ENCODE results near the gene DOCK9. TPM values are rescaled to one million over a fixed set of nuclear protein-coding genes. Genes with fewer than 3 reads are reported as not detected.

Gene DOCK9
- total and polyA plus RNA-seq, 2 experiments from 2014 or later = 32.8 to 39.1 TPM

DNA sequence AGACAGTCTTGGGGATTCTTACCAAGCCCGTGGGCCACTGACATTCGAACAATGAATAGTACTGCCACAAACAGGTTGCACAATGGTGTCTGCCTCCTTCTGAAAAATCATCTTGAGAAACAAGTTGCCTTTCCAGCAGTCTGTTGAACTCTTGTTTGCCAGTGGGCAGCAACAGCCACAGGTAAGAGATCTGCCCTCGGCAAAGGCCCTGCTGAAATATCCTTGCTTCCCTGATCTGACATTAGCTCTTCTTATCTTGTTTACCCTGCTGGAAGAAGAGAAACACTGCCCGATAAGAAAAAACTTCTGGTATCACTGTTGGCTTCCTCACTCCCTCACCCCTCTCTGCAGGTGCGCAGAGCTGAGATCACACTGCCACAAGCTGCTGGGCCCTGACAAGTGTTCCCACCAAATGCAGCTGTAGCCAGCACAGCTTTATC lies 2.0 kb downstream of the DOCK9 start:
- Histone ChIP-seq H3K4me1 (ENCODE audit: low read depth) (peaks cover 54% of the 10 kb centered on the region), H3K27me3 (no peaks in the 10 kb centered on the region), H3K36me3 (no peaks in the 10 kb centered on the region), H3K9me3 (ENCODE audit: low read depth) (no peaks in the 10 kb centered on the region), H3K27ac (peak overlapping the region; percentile 78), H3K4me3 (no peak overlapping the region)
- DNase-seq (ENCODE audit: low read depth in 1 of 2, low spot score in 1 of 2) = peak; percentile 21 to 32
- TF ChIP-seq, protein P1, sequence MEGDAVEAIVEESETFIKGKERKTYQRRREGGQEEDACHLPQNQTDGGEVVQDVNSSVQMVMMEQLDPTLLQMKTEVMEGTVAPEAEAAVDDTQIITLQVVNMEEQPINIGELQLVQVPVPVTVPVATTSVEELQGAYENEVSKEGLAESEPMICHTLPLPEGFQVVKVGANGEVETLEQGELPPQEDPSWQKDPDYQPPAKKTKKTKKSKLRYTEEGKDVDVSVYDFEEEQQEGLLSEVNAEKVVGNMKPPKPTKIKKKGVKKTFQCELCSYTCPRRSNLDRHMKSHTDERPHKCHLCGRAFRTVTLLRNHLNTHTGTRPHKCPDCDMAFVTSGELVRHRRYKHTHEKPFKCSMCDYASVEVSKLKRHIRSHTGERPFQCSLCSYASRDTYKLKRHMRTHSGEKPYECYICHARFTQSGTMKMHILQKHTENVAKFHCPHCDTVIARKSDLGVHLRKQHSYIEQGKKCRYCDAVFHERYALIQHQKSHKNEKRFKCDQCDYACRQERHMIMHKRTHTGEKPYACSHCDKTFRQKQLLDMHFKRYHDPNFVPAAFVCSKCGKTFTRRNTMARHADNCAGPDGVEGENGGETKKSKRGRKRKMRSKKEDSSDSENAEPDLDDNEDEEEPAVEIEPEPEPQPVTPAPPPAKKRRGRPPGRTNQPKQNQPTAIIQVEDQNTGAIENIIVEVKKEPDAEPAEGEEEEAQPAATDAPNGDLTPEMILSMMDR (IDR thresholded peaks at IDR 0.05; ENCODE audit: low read depth, low read length) = no peak

DNA sequence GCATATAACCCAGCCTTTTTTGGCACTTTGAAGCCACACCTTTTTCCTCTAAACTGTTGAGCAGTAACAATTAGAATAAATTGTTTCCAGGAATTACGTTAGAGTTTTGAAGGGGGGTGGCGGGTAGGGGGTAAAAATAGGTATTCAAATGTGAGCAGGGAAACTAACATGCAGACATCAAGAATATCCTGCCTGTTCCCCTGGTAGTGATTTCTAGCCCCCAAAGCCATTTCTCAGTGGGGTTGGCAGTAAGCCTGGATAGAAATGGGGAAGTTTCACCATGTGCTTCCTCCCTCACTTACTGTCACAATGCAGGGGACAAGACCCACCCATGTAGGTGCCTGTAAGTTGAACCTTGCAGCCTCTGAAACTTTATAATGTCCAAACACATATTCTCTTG lies 3.8 kb downstream of the DOCK9 start:
- no peak for DNase-seq (ENCODE audit: low read depth in 1 of 2, low spot score in 1 of 2)
- Histone ChIP-seq H3K4me3 (no peak overlapping the region), H3K27me3 (no peaks in the 10 kb centered on the region), H3K9me3 (ENCODE audit: low read depth) (no peaks in the 10 kb centered on the region), H3K4me1 (ENCODE audit: low read depth) (peaks cover 67% of the 10 kb centered on the region), H3K36me3 (no peaks in the 10 kb centered on the region), H3K27ac (peak overlapping the region; percentile 79)
- TF ChIP-seq, protein P1 (IDR thresholded peaks at IDR 0.05; ENCODE audit: low read depth, low read length) = no peak

GRCh38 chr13:98972627-98973026 lies 5.2 kb downstream of the DOCK9 start:
- Histone ChIP-seq H3K27ac (peak overlapping the region; percentile 79), H3K36me3 (no peaks in the 10 kb centered on the region), H3K9me3 (ENCODE audit: low read depth) (no peaks in the 10 kb centered on the region), H3K4me3 (no peak overlapping the region), H3K4me1 (ENCODE audit: low read depth) (peaks cover 64% of the 10 kb centered on the region), H3K27me3 (no peaks in the 10 kb centered on the region)
- TF ChIP-seq, protein P1 (IDR thresholded peaks at IDR 0.05; ENCODE audit: low read depth, low read length) = no peak
- peak; percentile 54 to 66 for DNase-seq (ENCODE audit: low read depth in 1 of 2, low spot score in 1 of 2)

- peak overlapping the region; percentile 79 for H3K27ac ChIP-seq
Observed at GRCh38 chr13:98972059-98972458, 5.8 kb downstream of the DOCK9 start.

DNA sequence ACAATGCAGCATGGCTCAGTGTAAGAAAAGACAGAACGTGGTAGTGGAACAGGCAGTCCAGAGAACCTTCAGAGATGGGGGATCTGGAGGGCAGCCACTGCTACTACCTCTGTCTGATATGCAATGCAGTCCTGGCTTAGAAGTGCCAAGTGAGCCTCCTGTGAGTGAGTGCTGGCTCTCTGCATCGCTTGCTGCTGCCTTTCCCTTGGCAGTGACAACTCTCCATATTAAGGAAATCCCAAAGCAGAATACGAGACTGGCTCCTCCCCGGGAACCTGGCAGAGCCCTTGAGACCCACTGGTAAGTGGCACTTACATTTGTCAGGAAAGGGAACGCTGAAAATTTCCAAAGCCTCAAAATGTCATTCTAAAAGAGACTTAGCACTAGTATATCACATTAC lies 7.5 kb downstream of the DOCK9 start:
- peaks cover 43% of the 10 kb centered on the region for H3K4me1 ChIP-seq (ENCODE audit: low read depth)
- H3K4me3 ChIP-seq = no peak overlapping the region
- H3K27ac ChIP-seq = peak overlapping the region; percentile 79
- H3K9me3 ChIP-seq (ENCODE audit: low read depth) = no peaks in the 10 kb centered on the region
- no peaks in the 10 kb centered on the region for H3K27me3 ChIP-seq
- TF ChIP-seq, protein P1 (IDR thresholded peaks at IDR 0.05; ENCODE audit: low read depth, low read length) = no peak
- H3K36me3 ChIP-seq = no peaks in the 10 kb centered on the region
- DNase-seq (ENCODE audit: low read depth in 1 of 2, low spot score in 1 of 2) = peak in 1 of 2 donors; percentile 69

More at GRCh38 chr13:98972059-98972458, 5.8 kb downstream of the DOCK9 start:
- peaks cover 60% of the 10 kb centered on the region for H3K4me1 ChIP-seq (ENCODE audit: low read depth)
- H3K4me3 ChIP-seq = no peak overlapping the region
- H3K36me3 ChIP-seq = no peaks in the 10 kb centered on the region
- TF ChIP-seq, protein P1 (IDR thresholded peaks at IDR 0.05; ENCODE audit: low read depth, low read length) = no peak
- no peak for DNase-seq (ENCODE audit: low read depth in 1 of 2, low spot score in 1 of 2)
- no peaks in the 10 kb centered on the region for H3K9me3 ChIP-seq (ENCODE audit: low read depth)
- H3K27me3 ChIP-seq = no peaks in the 10 kb centered on the region
